Stomach (tissue), 4 donors: Measurements from ENCODE around the gene CENPC.

Source experiments
- POLR2AphosphoS5 ChIP-seq, 3 donors: sonication (generic); formaldehyde crosslinking; IDR thresholded peaks; one replicate each; pipeline ENCODE4 v1.6.1; 2016; ENCODE audit warnings: antibody characterized with exemption in 3 of 3
- TF ChIP-seq, protein P1 (sequence below), 7 experiments: fragments of 450-650 bp in 4 of 7; fragments of 200-600 bp in 3 of 7; sonication (generic) in 3 of 7; IDR thresholded peaks; one replicate each; pipeline ENCODE4 v1.5.1; 2016 to 2019; ENCODE audit warnings: antibody characterized with exemption in 7 of 7, control low read depth in 2 of 7, mild to moderate bottlenecking in 1 of 7

DNA sequence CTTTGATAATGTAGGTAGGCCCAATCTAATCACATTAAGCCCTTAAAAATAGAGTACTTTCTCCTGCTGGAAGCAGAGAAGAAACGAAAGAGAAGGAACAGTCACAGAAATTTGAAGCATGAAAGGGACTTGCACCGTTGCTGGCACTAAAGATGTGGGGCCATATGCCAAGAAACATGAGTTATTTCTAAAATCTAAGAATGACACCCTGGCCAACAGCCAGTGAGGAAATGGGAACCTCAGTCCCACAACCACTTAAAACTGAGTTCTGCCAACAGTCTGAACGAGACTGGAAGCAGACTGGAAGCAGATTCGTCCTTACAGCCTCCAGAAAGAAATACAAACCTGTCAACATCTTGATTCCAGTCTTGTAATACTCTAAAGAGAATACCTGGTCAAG lies 70.1 kb downstream of the CENPC start:
- TF ChIP-seq, protein P1, sequence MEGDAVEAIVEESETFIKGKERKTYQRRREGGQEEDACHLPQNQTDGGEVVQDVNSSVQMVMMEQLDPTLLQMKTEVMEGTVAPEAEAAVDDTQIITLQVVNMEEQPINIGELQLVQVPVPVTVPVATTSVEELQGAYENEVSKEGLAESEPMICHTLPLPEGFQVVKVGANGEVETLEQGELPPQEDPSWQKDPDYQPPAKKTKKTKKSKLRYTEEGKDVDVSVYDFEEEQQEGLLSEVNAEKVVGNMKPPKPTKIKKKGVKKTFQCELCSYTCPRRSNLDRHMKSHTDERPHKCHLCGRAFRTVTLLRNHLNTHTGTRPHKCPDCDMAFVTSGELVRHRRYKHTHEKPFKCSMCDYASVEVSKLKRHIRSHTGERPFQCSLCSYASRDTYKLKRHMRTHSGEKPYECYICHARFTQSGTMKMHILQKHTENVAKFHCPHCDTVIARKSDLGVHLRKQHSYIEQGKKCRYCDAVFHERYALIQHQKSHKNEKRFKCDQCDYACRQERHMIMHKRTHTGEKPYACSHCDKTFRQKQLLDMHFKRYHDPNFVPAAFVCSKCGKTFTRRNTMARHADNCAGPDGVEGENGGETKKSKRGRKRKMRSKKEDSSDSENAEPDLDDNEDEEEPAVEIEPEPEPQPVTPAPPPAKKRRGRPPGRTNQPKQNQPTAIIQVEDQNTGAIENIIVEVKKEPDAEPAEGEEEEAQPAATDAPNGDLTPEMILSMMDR (IDR thresholded peaks at IDR 0.05), result no peak
- no peak for TF ChIP-seq POLR2AphosphoS5 (IDR thresholded peaks at IDR 0.05)
